B cell (primary cell): ENCODE measurements around the gene PCDHGA8.
"Not testable (repeated sequence)": the region's sequence is repeated elsewhere in the genome, so short reads cannot be mapped to it uniquely, and the experiment has no call there.

Experiments used
- CTCF ChIP-seq: fragments of 200-600 bp; IDR thresholded peaks from one replicate; pipeline ENCODE4 v1.8.0; 2022; ENCODE audit warnings: antibody characterized with exemption, mild to moderate bottlenecking
- EZH2 ChIP-seq: IDR thresholded peaks from 2 replicates; pipeline ENCODE4 v1.6.1; 2012; ENCODE audit warnings: borderline replicate concordance, low read depth, mild to moderate bottlenecking, moderate library complexity, low read length; ENCODE audit not compliant: insufficient read depth, poor library complexity, severe bottlenecking

- TF ChIP-seq CTCF = peak; percentile 24
- not testable (repeated sequence) for TF ChIP-seq EZH2
Observed at GRCh38 chr5:141387557-141388311, 4.7 kb upstream of the PCDHGA8 start, which contains the start of gene PCDHGB4.
